Trophoblast cell (in vitro differentiated cells and primary cell): ENCODE data around the gene SLC23A2.

Source experiments
- DNase-seq, 2 donors: peaks; one replicate each; pipeline ENCODE4 v3.0.0-alpha.2; 2016
- H2AFZ ChIP-seq: 2 replicates; pipeline ENCODE4 v1.6.1; 2013; ENCODE audit warnings: low read length, moderate library complexity, mild to moderate bottlenecking; ENCODE audit not compliant: insufficient read depth, poor library complexity
- H2AK5ac ChIP-seq: 2 replicates; pipeline ENCODE4 v1.6.1; 2013; ENCODE audit warnings: mild to moderate bottlenecking, low read length
- H2BK120ac ChIP-seq: 2 replicates; pipeline ENCODE4 v1.6.1; 2013; ENCODE audit warnings: low read length, mild to moderate bottlenecking, moderate library complexity; ENCODE audit not compliant: insufficient read depth, poor library complexity
- H2BK12ac ChIP-seq: 2 replicates; pipeline ENCODE4 v1.6.1; 2013; ENCODE audit warnings: mild to moderate bottlenecking, low read length, moderate library complexity
- H2BK5ac ChIP-seq: 2 replicates; pipeline ENCODE4 v1.6.1; 2013; ENCODE audit warnings: low read length, low read depth, moderate library complexity, mild to moderate bottlenecking; ENCODE audit not compliant: poor library complexity
- H3K14ac ChIP-seq: 2 replicates; pipeline ENCODE4 v1.6.1; 2013; ENCODE audit warnings: mild to moderate bottlenecking, low read length
- H3K18ac ChIP-seq: 2 replicates; pipeline ENCODE4 v1.6.1; 2013; ENCODE audit warnings: mild to moderate bottlenecking, low read length
- H3K23ac ChIP-seq: 2 replicates; pipeline ENCODE4 v1.6.1; 2013; ENCODE audit warnings: low read length
- H3K27ac ChIP-seq: 2 replicates; pipeline ENCODE4 v1.5.1; 2013; ENCODE audit warnings: low read depth, mild to moderate bottlenecking, inconsistent platforms, low read length, moderate library complexity
- H3K27me3 ChIP-seq: 2 replicates; pipeline ENCODE4 v1.6.1; 2013; ENCODE audit warnings: inconsistent platforms, mild to moderate bottlenecking, low read length, moderate library complexity; ENCODE audit not compliant: insufficient read depth
- H3K36me3 ChIP-seq, 2 experiments: 1 replicate in 1 of 2; 2 replicates in 1 of 2; pipeline ENCODE4 v1.6.1; 2013; ENCODE audit warnings: low read length in 2 of 2, mild to moderate bottlenecking in 2 of 2, moderate library complexity in 1 of 2; ENCODE audit not compliant: insufficient read depth in 2 of 2, control insufficient read depth in 1 of 2
- H3K4ac ChIP-seq: 2 replicates; pipeline ENCODE4 v1.6.1; 2013; ENCODE audit warnings: low read depth, mild to moderate bottlenecking, low read length, moderate library complexity
- H3K4me1 ChIP-seq, 2 experiments: 1 replicate in 1 of 2; 2 replicates in 1 of 2; pipeline ENCODE4 v1.6.1; 2013; ENCODE audit warnings: low read length in 2 of 2, mild to moderate bottlenecking in 2 of 2, moderate library complexity in 1 of 2; ENCODE audit not compliant: insufficient read depth in 2 of 2, control insufficient read depth in 1 of 2
- H3K4me2 ChIP-seq: 2 replicates; pipeline ENCODE4 v1.6.1; 2013; ENCODE audit warnings: inconsistent platforms, mild to moderate bottlenecking, low read length, moderate library complexity
- H3K4me3 ChIP-seq: 2 replicates; pipeline ENCODE4 v1.5.1; 2013; ENCODE audit warnings: mild to moderate bottlenecking, low read depth, low read length, inconsistent platforms
- H3K79me1 ChIP-seq: one replicate; pipeline ENCODE4 v1.6.1; 2013; ENCODE audit warnings: low read length
- H3K79me2 ChIP-seq: 2 replicates; pipeline ENCODE4 v1.6.1; 2013; ENCODE audit warnings: low read length, mild to moderate bottlenecking; ENCODE audit not compliant: control insufficient read depth, insufficient read depth, poor library complexity
- H3K9ac ChIP-seq: 2 replicates; pipeline ENCODE4 v1.6.1; 2013; ENCODE audit warnings: mild to moderate bottlenecking, low read length
- H3K9me3 ChIP-seq: 2 replicates; pipeline ENCODE4 v1.6.1; 2013; ENCODE audit warnings: low read depth, mild to moderate bottlenecking, control low read depth, inconsistent platforms, low read length; ENCODE audit not compliant: insufficient read depth
- H4K12ac ChIP-seq: 2 replicates; pipeline ENCODE4 v1.6.1; 2013; ENCODE audit warnings: low read depth, mild to moderate bottlenecking, low read length, moderate library complexity
- H4K8ac ChIP-seq: 2 replicates; pipeline ENCODE4 v1.6.1; 2013; ENCODE audit warnings: low read depth, mild to moderate bottlenecking, low read length, moderate library complexity
- H4K91ac ChIP-seq: one replicate; pipeline ENCODE4 v1.6.1; 2013; ENCODE audit warnings: low read depth, mild to moderate bottlenecking, low read length, moderate library complexity
- WGBS: extraction: QIAGEN DNeasy Blood & Tissue Kit; methylation state at CpG from one replicate; pipeline ENCODE4 v1.1.7; 2013; ENCODE audit warnings: missing lambda C conversion rate; ENCODE audit not compliant: insufficient read length, insufficient coverage; ENCODE audit errors: extremely low coverage; 5-methylcytosine and 5-hydroxymethylcytosine counted together

Gene SLC23A2

DNA sequence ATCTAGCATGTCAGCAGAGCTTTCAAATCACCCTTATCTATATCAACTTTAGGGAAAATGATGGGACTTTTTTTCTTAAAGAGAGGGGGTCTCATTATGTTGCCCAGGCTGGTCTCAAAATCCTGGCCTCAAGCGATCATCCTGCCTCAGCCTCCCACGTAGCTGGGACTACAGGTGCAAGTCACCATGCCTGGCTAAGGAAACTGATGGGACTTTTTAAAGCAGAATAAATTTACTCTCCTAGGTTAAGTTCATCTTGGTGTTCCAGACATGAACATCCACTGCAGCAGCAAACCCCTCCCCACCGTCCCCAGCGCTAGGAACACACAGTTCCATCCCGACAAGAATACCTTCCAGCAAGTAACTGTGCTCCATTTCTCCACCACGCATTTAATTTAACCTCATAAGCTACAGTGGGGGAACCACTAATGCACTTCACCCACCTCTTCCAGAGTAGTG lies 64.9 kb downstream of the SLC23A2 start:
- no peaks in the 10 kb centered on the region for H3K79me1 ChIP-seq
- no peak overlapping the region for H3K4me2 ChIP-seq
- H2BK120ac ChIP-seq, result no peak overlapping the region
- H3K4ac ChIP-seq, result no peak overlapping the region
- no peak overlapping the region for H3K23ac ChIP-seq
- no peak overlapping the region for H3K14ac ChIP-seq
- no peaks in the 10 kb centered on the region for H3K4me1 ChIP-seq
- no peak overlapping the region for H4K91ac ChIP-seq
- H2AK5ac ChIP-seq, result no peak overlapping the region
- no peak overlapping the region for H4K8ac ChIP-seq
- no peak overlapping the region for H3K9ac ChIP-seq
- no peak overlapping the region for H4K12ac ChIP-seq
- H3K79me2 ChIP-seq, result no peaks in the 10 kb centered on the region
- no peak overlapping the region for H2AFZ ChIP-seq
- H3K4me3 ChIP-seq, result no peak overlapping the region
- WGBS, result no CpG with 5 or more reads among the region's 6 CpGs
- H3K27ac ChIP-seq, result no peak overlapping the region
- H2BK5ac ChIP-seq, result no peak overlapping the region
- no peaks in the 10 kb centered on the region for H3K9me3 ChIP-seq
- no peak overlapping the region for H3K18ac ChIP-seq
- no peaks in the 10 kb centered on the region for H3K27me3 ChIP-seq
- no peak for DNase-seq
- no peak overlapping the region for H2BK12ac ChIP-seq
- peaks cover 0 to 2% of the 10 kb centered on the region in 2 experiments for H3K36me3 ChIP-seq

DNA sequence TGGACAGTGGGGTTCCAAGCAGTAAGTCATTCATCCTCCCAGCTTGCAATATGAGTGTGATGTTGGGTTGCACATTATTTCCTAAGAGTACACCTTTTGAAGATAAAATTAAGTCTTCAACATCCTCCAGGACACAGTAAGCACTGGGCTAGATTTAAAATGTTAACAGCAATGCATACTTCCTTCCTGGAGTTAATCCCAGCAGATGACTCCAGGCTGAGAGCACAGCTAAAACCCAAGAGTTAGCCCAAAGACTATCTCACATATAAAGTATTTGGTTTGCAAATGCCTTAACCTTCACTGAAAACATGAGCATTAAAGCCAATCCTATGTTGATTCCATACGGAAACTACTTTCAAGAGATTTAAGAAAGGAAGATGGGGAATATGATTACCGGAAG lies 69.2 kb downstream of the SLC23A2 start:
- H3K4me1 ChIP-seq, result no peaks in the 10 kb centered on the region
- no peak overlapping the region for H4K12ac ChIP-seq
- no peak overlapping the region for H3K4me2 ChIP-seq
- no peak overlapping the region for H2AK5ac ChIP-seq
- H3K23ac ChIP-seq, result no peak overlapping the region
- DNase-seq, result no peak
- no peak overlapping the region for H2BK12ac ChIP-seq
- H2BK5ac ChIP-seq, result no peak overlapping the region
- H4K8ac ChIP-seq, result no peak overlapping the region
- no peak overlapping the region for H3K4ac ChIP-seq
- no peaks in the 10 kb centered on the region for H3K27me3 ChIP-seq
- H3K4me3 ChIP-seq, result no peak overlapping the region
- no peaks in the 10 kb centered on the region for H3K9me3 ChIP-seq
- no peak overlapping the region for H2AFZ ChIP-seq
- H3K79me2 ChIP-seq, result no peaks in the 10 kb centered on the region
- H3K14ac ChIP-seq, result no peak overlapping the region
- H3K79me1 ChIP-seq, result no peaks in the 10 kb centered on the region
- H2BK120ac ChIP-seq, result no peak overlapping the region
- WGBS, result no CpG with 5 or more reads among the region's 2 CpGs
- no peak overlapping the region for H3K9ac ChIP-seq
- H3K18ac ChIP-seq, result no peak overlapping the region
- H4K91ac ChIP-seq, result no peak overlapping the region
- H3K27ac ChIP-seq, result no peak overlapping the region
- peaks cover 0 to 2% of the 10 kb centered on the region in 2 experiments for H3K36me3 ChIP-seq

DNA sequence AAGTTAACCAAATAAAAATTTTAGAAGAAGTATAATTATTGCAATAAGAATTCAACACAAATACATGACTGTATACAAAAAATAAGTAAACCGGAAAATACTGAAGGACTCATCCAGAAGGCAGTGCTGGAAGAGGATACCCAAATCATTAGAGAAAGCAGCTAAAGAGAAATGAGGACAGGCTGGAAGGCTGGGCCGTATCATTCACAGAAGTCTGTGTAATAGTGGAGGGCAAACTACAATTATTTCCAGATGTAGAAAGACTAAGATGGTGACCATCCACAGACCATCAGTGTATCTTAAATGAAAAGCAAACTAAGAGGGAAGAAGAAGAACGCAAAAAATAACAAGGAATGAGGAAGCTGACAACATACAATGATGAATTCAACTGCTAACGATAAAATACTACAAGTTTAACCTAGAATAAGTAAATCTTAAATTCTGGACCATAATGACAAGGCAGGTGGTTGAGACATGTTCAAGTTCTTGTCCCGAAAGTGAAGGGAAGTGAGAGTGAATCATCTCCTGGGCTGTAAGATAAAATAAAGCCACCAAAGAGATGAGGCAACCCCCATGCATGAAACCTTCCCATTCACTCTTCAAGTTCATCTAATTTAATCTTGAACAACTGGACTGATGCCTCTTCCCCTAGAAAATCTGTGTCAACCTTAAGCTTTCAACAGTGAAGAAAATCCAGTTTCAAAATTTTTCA lies 71.5 kb downstream of the SLC23A2 start:
- no peaks in the 10 kb centered on the region for H3K79me2 ChIP-seq
- no peak overlapping the region for H2BK12ac ChIP-seq
- no peak overlapping the region for H4K8ac ChIP-seq
- no peak overlapping the region for H3K4me3 ChIP-seq
- no peak overlapping the region for H4K91ac ChIP-seq
- H3K9ac ChIP-seq, result no peak overlapping the region
- no peak overlapping the region for H3K4ac ChIP-seq
- H3K79me1 ChIP-seq, result no peaks in the 10 kb centered on the region
- H3K18ac ChIP-seq, result no peak overlapping the region
- no peak overlapping the region for H2AFZ ChIP-seq
- H3K4me1 ChIP-seq, result no peaks in the 10 kb centered on the region
- no peak overlapping the region for H2BK120ac ChIP-seq
- no peak overlapping the region for H3K14ac ChIP-seq
- no peak overlapping the region for H3K23ac ChIP-seq
- H3K4me2 ChIP-seq, result no peak overlapping the region
- H3K27ac ChIP-seq, result no peak overlapping the region
- H4K12ac ChIP-seq, result no peak overlapping the region
- DNase-seq, result no peak
- H3K36me3 ChIP-seq, result peaks cover 0 to 2% of the 10 kb centered on the region in 2 experiments
- H3K9me3 ChIP-seq, result no peaks in the 10 kb centered on the region
- no peak overlapping the region for H2BK5ac ChIP-seq
- no peaks in the 10 kb centered on the region for H3K27me3 ChIP-seq
- no peak overlapping the region for H2AK5ac ChIP-seq
- no CpG with 5 or more reads among the region's 5 CpGs for WGBS

GRCh38 chr20:4926531-4927156 lies 74.7 kb downstream of the SLC23A2 start:
- no peaks in the 10 kb centered on the region for H3K4me1 ChIP-seq
- no CpG with 5 or more reads among the region's 6 CpGs for WGBS
- no peaks in the 10 kb centered on the region for H3K79me2 ChIP-seq
- H3K36me3 ChIP-seq, result peaks cover 0 to 2% of the 10 kb centered on the region in 2 experiments
- H4K8ac ChIP-seq, result no peak overlapping the region
- no peak overlapping the region for H2BK5ac ChIP-seq
- H4K91ac ChIP-seq, result no peak overlapping the region
- H2AK5ac ChIP-seq, result no peak overlapping the region
- H3K27me3 ChIP-seq, result no peaks in the 10 kb centered on the region
- no peak overlapping the region for H2AFZ ChIP-seq
- DNase-seq, result no peak
- no peak overlapping the region for H3K14ac ChIP-seq
- H3K9me3 ChIP-seq, result no peaks in the 10 kb centered on the region
- H3K79me1 ChIP-seq, result no peaks in the 10 kb centered on the region
- H3K18ac ChIP-seq, result no peak overlapping the region
- H3K4me3 ChIP-seq, result no peak overlapping the region
- no peak overlapping the region for H4K12ac ChIP-seq
- no peak overlapping the region for H3K4ac ChIP-seq
- no peak overlapping the region for H3K23ac ChIP-seq
- H3K27ac ChIP-seq, result no peak overlapping the region
- no peak overlapping the region for H3K9ac ChIP-seq
- no peak overlapping the region for H2BK12ac ChIP-seq
- H3K4me2 ChIP-seq, result no peak overlapping the region
- H2BK120ac ChIP-seq, result no peak overlapping the region
